Activated CD8-positive, alpha-beta memory T cell treated with anti-CD3 and anti-CD28 coated beads, Interleukin-2, amount 10 ng/mL, durations not matched to agents 7 days and 5 days (primary cell): ENCODE data around the gene ADAM12. TPM values are rescaled to one million over a fixed set of nuclear protein-coding genes. Genes with fewer than 3 reads are reported as not detected.

Source experiments
- ATAC-seq: fragments of 150-1000 bp; cut with Tn5 transposase; one replicate; pipeline ENCODE4 v1.10.0; 2021; ENCODE audit warnings: moderate library complexity
- CTCF ChIA-PET: fragments of 350-600 bp; sonication (Branson Sonifier 250); formaldehyde crosslinking; loops from one replicate; lab custom pipeline; 2021; ENCODE audit warnings: antibody characterized with exemption; lab: Charles Lee
- DNase-seq: peaks from one replicate; pipeline ENCODE4 v3.0.0-alpha.2; 2020
- H3K27ac Mint-ChIP-seq: one replicate; pipeline ENCODE4 v1.8.0; 2021; ENCODE audit warnings: mild to moderate bottlenecking, mixed read lengths
- H3K27me3 Mint-ChIP-seq: one replicate; pipeline ENCODE4 v1.8.0; 2021; ENCODE audit warnings: mixed read lengths
- H3K36me3 Mint-ChIP-seq: one replicate; pipeline ENCODE4 v1.8.0; 2021; ENCODE audit warnings: mild to moderate bottlenecking, mixed read lengths
- H3K4me1 Mint-ChIP-seq: one replicate; pipeline ENCODE4 v1.8.0; 2021; ENCODE audit warnings: mixed read lengths
- H3K4me3 Mint-ChIP-seq: one replicate; pipeline ENCODE4 v1.8.0; 2021; ENCODE audit warnings: mild to moderate bottlenecking, moderate library complexity, mixed read lengths
- H3K9me3 Mint-ChIP-seq: one replicate; pipeline ENCODE4 v1.8.0; 2022; ENCODE audit warnings: low read depth, mixed read lengths
- total RNA-seq, 2 experiments: library from RNA; stranded (reverse); gene quantifications; one replicate each; pipeline ENCODE4 v1.2.3, GENCODE V29; 2021

Gene ADAM12
- total RNA-seq, 2 experiments from 2014 or later: 0.67 TPM; not detected in 1

- Mint-ChIP-seq H3K36me3 (no peaks in the 10 kb centered on the region), H3K4me3 (no peak overlapping the region), H3K27ac (no peak overlapping the region), H3K27me3 (no peaks in the 10 kb centered on the region), H3K9me3 (no peaks in the 10 kb centered on the region), H3K4me1 (no peaks in the 10 kb centered on the region)
- ATAC-seq: no peak
- no peak for DNase-seq
- CTCF ChIA-PET: no interaction called here
Observed at GRCh38 chr10:126341491-126341890, 46.8 kb downstream of the ADAM12 start.

GRCh38 chr10:126337251-126337810 lies 50.9 kb downstream of the ADAM12 start:
- Mint-ChIP-seq H3K36me3 (no peaks in the 10 kb centered on the region), H3K27ac (no peak overlapping the region), H3K4me1 (no peaks in the 10 kb centered on the region), H3K27me3 (no peaks in the 10 kb centered on the region), H3K4me3 (no peak overlapping the region), H3K9me3 (no peaks in the 10 kb centered on the region)
- no peak for DNase-seq
- CTCF ChIA-PET: no interaction called here
- no peak for ATAC-seq

- no peak overlapping the region for H3K27ac Mint-ChIP-seq
- no peaks in the 10 kb centered on the region for H3K4me1 Mint-ChIP-seq
- no peak for ATAC-seq
- H3K9me3 Mint-ChIP-seq: no peaks in the 10 kb centered on the region
- CTCF ChIA-PET: no interaction called here
- H3K4me3 Mint-ChIP-seq: no peak overlapping the region
- no peak for DNase-seq
- no peaks in the 10 kb centered on the region for H3K36me3 Mint-ChIP-seq
- no peaks in the 10 kb centered on the region for H3K27me3 Mint-ChIP-seq
Observed at GRCh38 chr10:126336801-126337200, 51.5 kb downstream of the ADAM12 start.

GRCh38 chr10:126334272-126334671 lies 54.0 kb downstream of the ADAM12 start:
- no peak for ATAC-seq
- CTCF ChIA-PET: no interaction called here
- Mint-ChIP-seq H3K9me3 (no peaks in the 10 kb centered on the region), H3K4me3 (no peak overlapping the region), H3K36me3 (no peaks in the 10 kb centered on the region), H3K27me3 (no peaks in the 10 kb centered on the region), H3K27ac (no peak overlapping the region), H3K4me1 (no peaks in the 10 kb centered on the region)
- DNase-seq: no peak

- Mint-ChIP-seq H3K27me3 (no peaks in the 10 kb centered on the region), H3K4me3 (no peak overlapping the region), H3K36me3 (no peaks in the 10 kb centered on the region), H3K27ac (no peak overlapping the region), H3K9me3 (no peaks in the 10 kb centered on the region), H3K4me1 (no peaks in the 10 kb centered on the region)
- CTCF ChIA-PET: no interaction called here
- no peak for DNase-seq
- no peak for ATAC-seq
Observed at GRCh38 chr10:126332576-126332975, 55.7 kb downstream of the ADAM12 start.

GRCh38 chr10:126331101-126331500 lies 57.2 kb downstream of the ADAM12 start:
- ATAC-seq (no peak), DNase-seq (no peak)
- Mint-ChIP-seq H3K27ac (no peak overlapping the region), H3K27me3 (no peaks in the 10 kb centered on the region), H3K4me3 (no peak overlapping the region), H3K9me3 (no peaks in the 10 kb centered on the region), H3K36me3 (no peaks in the 10 kb centered on the region), H3K4me1 (no peaks in the 10 kb centered on the region)
- CTCF ChIA-PET: no interaction called here

GRCh38 chr10:126324826-126325225 lies 63.5 kb downstream of the ADAM12 start:
- CTCF ChIA-PET: no interaction called here
- no peak for DNase-seq
- no peak overlapping the region for H3K4me3 Mint-ChIP-seq
- no peaks in the 10 kb centered on the region for H3K4me1 Mint-ChIP-seq
- H3K27ac Mint-ChIP-seq: no peak overlapping the region
- no peaks in the 10 kb centered on the region for H3K9me3 Mint-ChIP-seq
- no peaks in the 10 kb centered on the region for H3K27me3 Mint-ChIP-seq
- H3K36me3 Mint-ChIP-seq: no peaks in the 10 kb centered on the region
- ATAC-seq: no peak

- CTCF ChIA-PET: no interaction called here
Observed at GRCh38 chr10:126321440-126321839, 66.8 kb downstream of the ADAM12 start.

GRCh38 chr10:126317751-126318150 lies 70.5 kb downstream of the ADAM12 start:
- CTCF ChIA-PET: no interaction called here

More at GRCh38 chr10:126321440-126321839, 66.8 kb downstream of the ADAM12 start:
- ATAC-seq (no peak), DNase-seq (no peak)
- Mint-ChIP-seq H3K36me3 (no peaks in the 10 kb centered on the region), H3K27me3 (no peaks in the 10 kb centered on the region), H3K4me1 (no peaks in the 10 kb centered on the region), H3K27ac (no peak overlapping the region), H3K9me3 (no peaks in the 10 kb centered on the region), H3K4me3 (no peak overlapping the region)

GRCh38 chr10:126315494-126316177 lies 72.6 kb downstream of the ADAM12 start:
- DNase-seq: no peak
- no peaks in the 10 kb centered on the region for H3K27me3 Mint-ChIP-seq
- H3K4me1 Mint-ChIP-seq: no peaks in the 10 kb centered on the region
- H3K27ac Mint-ChIP-seq: no peak overlapping the region
- H3K4me3 Mint-ChIP-seq: no peak overlapping the region
- CTCF ChIA-PET: no interaction called here
- H3K9me3 Mint-ChIP-seq: peaks cover 3% of the 10 kb centered on the region
- no peak for ATAC-seq
- H3K36me3 Mint-ChIP-seq: no peaks in the 10 kb centered on the region

More at GRCh38 chr10:126317751-126318150, 70.5 kb downstream of the ADAM12 start:
- no peaks in the 10 kb centered on the region for H3K36me3 Mint-ChIP-seq
- DNase-seq (no peak), ATAC-seq (no peak)
- no peaks in the 10 kb centered on the region for H3K27me3 Mint-ChIP-seq
- peaks cover 3% of the 10 kb centered on the region for H3K9me3 Mint-ChIP-seq
- H3K27ac Mint-ChIP-seq: no peak overlapping the region
- no peaks in the 10 kb centered on the region for H3K4me1 Mint-ChIP-seq
- H3K4me3 Mint-ChIP-seq: no peak overlapping the region

- Mint-ChIP-seq H3K9me3 (peaks cover 3% of the 10 kb centered on the region), H3K27me3 (no peaks in the 10 kb centered on the region), H3K4me3 (no peak overlapping the region), H3K4me1 (no peaks in the 10 kb centered on the region), H3K27ac (no peak overlapping the region), H3K36me3 (no peaks in the 10 kb centered on the region)
- CTCF ChIA-PET: no interaction called here
- ATAC-seq: no peak
- DNase-seq: no peak
Observed at GRCh38 chr10:126314863-126315493, 73.3 kb downstream of the ADAM12 start.

GRCh38 chr10:126312167-126312566 lies 76.1 kb downstream of the ADAM12 start:
- no peak for ATAC-seq

GRCh38 chr10:126309228-126309883 lies 78.9 kb downstream of the ADAM12 start:
- no peak overlapping the region for H3K27ac Mint-ChIP-seq
- no peaks in the 10 kb centered on the region for H3K36me3 Mint-ChIP-seq
- ATAC-seq (no peak), DNase-seq (no peak)
- peaks cover 3% of the 10 kb centered on the region for H3K9me3 Mint-ChIP-seq
- no peaks in the 10 kb centered on the region for H3K27me3 Mint-ChIP-seq
- CTCF ChIA-PET: no interaction called here
- H3K4me1 Mint-ChIP-seq: no peaks in the 10 kb centered on the region
- no peak overlapping the region for H3K4me3 Mint-ChIP-seq

More at GRCh38 chr10:126312167-126312566, 76.1 kb downstream of the ADAM12 start:
- H3K9me3 Mint-ChIP-seq: peaks cover 3% of the 10 kb centered on the region
- CTCF ChIA-PET: no interaction called here
- no peaks in the 10 kb centered on the region for H3K36me3 Mint-ChIP-seq
- DNase-seq: no peak
- no peaks in the 10 kb centered on the region for H3K27me3 Mint-ChIP-seq
- no peak overlapping the region for H3K27ac Mint-ChIP-seq
- no peak overlapping the region for H3K4me3 Mint-ChIP-seq
- H3K4me1 Mint-ChIP-seq: no peaks in the 10 kb centered on the region
